GM12878 (cell line): ENCODE results near the gene DCAF7. TPM values are rescaled to one million over a fixed set of nuclear protein-coding genes. Genes with fewer than 3 reads are reported as not detected.

Source experiments
- ATAC-seq: fragments of 200-7000 bp; cut with Tn5 transposase; 3 replicates; pipeline ENCODE4 v1.9.1; 2020; ENCODE audit warnings: mild to moderate bottlenecking, moderate library complexity
- BruUV-seq: library from RNA; stranded (reverse); fragments of 400-500 nt; replicated peaks from 2 replicates; lab custom pipeline; 2021; lab: Mats Ljungman, UMichigan
- CTCF ChIA-PET: fragments of 300-600 bp; sonication (Branson Sonifier 250); formaldehyde crosslinking; extraction: SDS; loops from one replicate; lab custom pipeline; 2021; ENCODE audit warnings: inconsistent platforms; lab: Yijun Ruan, JAX
- POLR2A ChIA-PET: fragments of 350-600 bp; formaldehyde crosslinking; extraction: SDS; loops from one replicate; lab custom pipeline; 2021; ENCODE audit warnings: inconsistent platforms; lab: Charles Lee
- RAD21 ChIA-PET: fragments of 300-600 bp; sonication (Branson Sonifier 250); formaldehyde crosslinking; loops from one replicate; lab custom pipeline; 2023; ENCODE audit warnings: antibody characterized with exemption; ENCODE audit not compliant: unreplicated experiment; lab: Charles Lee
- SMC1A ChIA-PET: fragments of 300-600 bp; sonication (Branson Sonifier 250); formaldehyde crosslinking; loops from one replicate; lab custom pipeline; 2023; ENCODE audit not compliant: unreplicated experiment, uncharacterized antibody; lab: Charles Lee
- DNase-seq: peaks from one replicate; pipeline ENCODE4 v3.0.0-alpha.2; 2011; ENCODE audit warnings: low read depth, low spot score
- FAIRE-seq: peaks from 3 replicates; lab custom pipeline; 2011; peaks lifted over from hg19 to GRCh38; lab: Jason Lieb, UNC
- H2AFZ ChIP-seq: 2 replicates; pipeline ENCODE4 v1.6.0; 2011; ENCODE audit warnings: low read depth, low read length, control low read depth; ENCODE audit not compliant: control insufficient read depth
- H3K27ac ChIP-seq: 2 replicates; pipeline ENCODE4 v1.5.1; 2011; ENCODE audit warnings: control low read depth; ENCODE audit not compliant: control insufficient read depth, insufficient read depth
- H3K27me3 ChIP-seq, 2 experiments: replicated peaks in 1 of 2; 2 replicates each; pipeline versions ENCODE4 v1.6.0 to v1.6.1; 2011; ENCODE audit warnings: low read length in 1 of 2; ENCODE audit not compliant: control insufficient read depth in 2 of 2, insufficient read depth in 2 of 2
- H3K36me3 ChIP-seq, 2 experiments: 2 replicates each; pipeline ENCODE4 v1.5.1; 2011; ENCODE audit warnings: low read length in 1 of 2; ENCODE audit not compliant: control insufficient read depth in 2 of 2, insufficient read depth in 2 of 2
- H3K4me1 ChIP-seq: 2 replicates; pipeline ENCODE4 v1.6.1; 2011; ENCODE audit warnings: mild to moderate bottlenecking, low read length, moderate library complexity, mixed read lengths; ENCODE audit not compliant: control insufficient read depth, insufficient read depth
- H3K4me2 ChIP-seq: 2 replicates; pipeline ENCODE4 v1.6.0; 2011; ENCODE audit warnings: control low read depth; ENCODE audit not compliant: control insufficient read depth, insufficient read depth
- H3K4me3 ChIP-seq: fragments of 200-600 bp; sonication (generic); 2 replicates; pipeline ENCODE4 v1.5.1; 2016
- H3K79me2 ChIP-seq: 2 replicates; pipeline ENCODE4 v1.6.0; 2011; ENCODE audit warnings: low read length; ENCODE audit not compliant: control insufficient read depth, insufficient read depth
- H3K9ac ChIP-seq: 2 replicates; pipeline ENCODE4 v1.8.0; 2011; ENCODE audit warnings: low read length, control low read depth, mixed read lengths; ENCODE audit not compliant: control insufficient read depth, insufficient read depth
- H3K9me3 ChIP-seq: replicated peaks from 3 replicates; pipeline ENCODE4 v1.5.1; 2011; ENCODE audit warnings: mild to moderate bottlenecking, low read length; ENCODE audit not compliant: control insufficient read depth, insufficient read depth
- H4K20me1 ChIP-seq: 2 replicates; pipeline ENCODE4 v1.6.0; 2011; ENCODE audit not compliant: control insufficient read depth, insufficient read depth
- BCLAF1 ChIP-seq: fragments of 450-650 bp; IDR thresholded peaks from 2 replicates; pipeline ENCODE4 v1.6.1; 2017; ENCODE audit warnings: antibody characterized with exemption, mild to moderate bottlenecking, moderate library complexity
- DPF2 ChIP-seq: fragments of 450-650 bp; IDR thresholded peaks from 2 replicates; pipeline ENCODE4 v1.6.1; 2017; ENCODE audit warnings: mild to moderate bottlenecking
- MYB ChIP-seq: fragments of 150-350 bp; IDR thresholded peaks from 2 replicates; pipeline ENCODE4 v1.6.1; 2014; ENCODE audit warnings: mild to moderate bottlenecking, low read depth, low read length, borderline replicate concordance
- SRF ChIP-seq, 2 experiments: IDR thresholded peaks; 2 replicates each; pipeline ENCODE4 v1.6.1; 2011; ENCODE audit warnings: low read depth in 2 of 2, low read length in 2 of 2, mild to moderate bottlenecking in 1 of 2, moderate library complexity in 1 of 2
- ZBTB33 ChIP-seq: fragments of 450-650 bp; IDR thresholded peaks from 2 replicates; pipeline ENCODE4 v1.6.1; 2017; ENCODE audit warnings: mild to moderate bottlenecking
- WGBS: methylation state at CpG from one replicate; pipeline ENCODE4 v1.1.6; 2016; ENCODE audit warnings: low lambda C conversion rate; ENCODE audit not compliant: insufficient replicate concordance, insufficient coverage; ENCODE audit errors: missing lambda C conversion rate; 5-methylcytosine and 5-hydroxymethylcytosine counted together
- in situ Hi-C: fragments of 300-500 bp; cut with MboI; formaldehyde crosslinking; loops from 9 replicates; pipeline ENCODE4 v1.14.3; 2018; ENCODE audit warnings: mixed read lengths
- intact Hi-C: fragments of 100-400 bp; cut with micrococcal nuclease; formaldehyde crosslinking; loops from one replicate; pipeline ENCODE4 v1.14.2; 2022; ENCODE audit not compliant: unreplicated experiment
- polyA plus RNA-seq, 11 experiments: library from polyadenylated mRNA; depleted of rRNA in 4 of 11; unstranded in 6 of 11; stranded (reverse) in 5 of 11; fragments of >200 nt; fragmentation: Nextera tagmentation in 4 of 11; fragmentation: Illumina TruSeq in 1 of 11; extraction: Ambion mirVana in 4 of 11; extraction: Trizol in 1 of 11; gene quantifications; 1 replicate in 1 of 11; 2 replicates in 10 of 11; pipeline versions ENCODE4 v1.2.1 to v1.2.3, GENCODE V29; 2011 to 2016; ENCODE audit warnings: inconsistent platforms in 2 of 11, missing spikeins in 2 of 11, low read depth in 1 of 11
- total RNA-seq, 4 experiments: library from RNA; depleted of rRNA in 3 of 4; stranded (reverse); fragments of >200 nt in 3 of 4; fragmentation: Illumina TruSeq in 1 of 4; extraction: Trizol in 1 of 4; gene quantifications; 2 replicates each; pipeline versions ENCODE4 v1.2.1 to v1.2.3, GENCODE V29; 2013 to 2021

The DCAF7 gene
- total and polyA plus RNA-seq, 10 of the 15 experiments (the other 5 are each of a cell fraction or from before 2014, with no cell fraction given), result 27.0 to 103 (median 54.5) TPM

GRCh38 chr17:63640038-63640437 lies 89.8 kb downstream of the DCAF7 start:
- Histone ChIP-seq H3K27ac (no peak overlapping the region), H3K9me3 (no peaks in the 10 kb centered on the region), H3K4me1 (0 out of 2 replicates have a peak, but pooled peaks cover under 1% of the 10 kb centered on the region), H3K4me3 (no peak overlapping the region), H2AFZ (no peak overlapping the region), H3K36me3 (peaks cover 4 to 9% of the 10 kb centered on the region in 2 experiments; a peak in 3 of 4 replicates), H3K79me2 (no peaks in the 10 kb centered on the region), H4K20me1 (no peaks in the 10 kb centered on the region), H3K27me3 (no peaks in the 10 kb centered on the region), H3K4me2 (no peak overlapping the region), H3K9ac (no peak overlapping the region)
- CTCF ChIA-PET, result no interaction called here
- POLR2A ChIA-PET, result interaction anchor here (0.5 to 0.6 kb wide), 2 partner anchors 38 to 54 kb away, joined by 3 to 4 read pairs; no protein-coding TSS in a partner anchor
- RAD21 ChIA-PET, result interaction anchor here (1.2 kb wide), 1 partner anchor 10 kb away, joined by 4 read pairs; no protein-coding TSS in a partner anchor
- TF ChIP-seq MYB (no peak), ZBTB33 (no peak), SRF (IDR thresholded peaks at IDR 0.05; ENCODE audit: low read depth in 2 of 2, low read length in 2 of 2) (no peak), BCLAF1 (no peak), DPF2 (no peak)
- SMC1A ChIA-PET, result no interaction called here
- FAIRE-seq, result no peak
- WGBS, result 100% methylated on average over 4 of the region's 4 CpGs
- BruUV-seq, result no TSS peak
- DNase-seq, result no peak
- intact Hi-C loops, result no loop called here
- no peak for ATAC-seq
- in situ Hi-C loops, result no loop called here
